Heart left ventricle (tissue), 16 donors: ENCODE data around the gene LRRC46. TPM values are rescaled to one million over a fixed set of nuclear protein-coding genes. Genes with fewer than 3 reads are reported as not detected.

Source experiments
- ATAC-seq, 4 donors: fragments of 200-7000 bp; cut with Tn5 transposase; one replicate each; pipeline ENCODE4 v1.9.1; 2020 to 2022; ENCODE audit warnings: moderate library complexity in 4 of 4, mild to moderate bottlenecking in 3 of 4, moderate number of reproducible peaks in 1 of 4
- DNase-seq, 5 donors: peaks; one replicate each; pipeline ENCODE4 v3.0.0-alpha.2; 2020
- H3K27ac ChIP-seq, 12 donors: fragments of 200-600 bp; sonication (generic) in 4 of 12; one replicate each; pipeline versions ENCODE4 v1.5.0 to v1.8.0; 2016 to 2022; ENCODE audit warnings: mild to moderate bottlenecking in 2 of 12
- H3K27me3 ChIP-seq, 9 donors: fragments of 200-600 bp; sonication (generic) in 2 of 9; one replicate each; pipeline versions ENCODE4 v1.5.1 to v1.8.0; 2016 to 2022; ENCODE audit warnings: mild to moderate bottlenecking in 3 of 9
- H3K36me3 ChIP-seq, 9 donors: fragments of 200-600 bp; sonication (generic) in 2 of 9; one replicate each; pipeline versions ENCODE4 v1.5.0 to v1.8.0; 2018 to 2022; ENCODE audit warnings: mild to moderate bottlenecking in 2 of 9
- H3K4me1 ChIP-seq, 12 donors: fragments of 200-600 bp; sonication (generic) in 4 of 12; one replicate each; pipeline versions ENCODE4 v1.5.0 to v1.8.0; 2016 to 2022; ENCODE audit warnings: mild to moderate bottlenecking in 3 of 12
- H3K4me3 ChIP-seq, 12 donors: fragments of 200-600 bp; sonication (generic) in 4 of 12; one replicate each; pipeline versions ENCODE4 v1.5.0 to v1.8.0; 2017 to 2022; ENCODE audit warnings: mild to moderate bottlenecking in 9 of 12, moderate library complexity in 4 of 12
- H3K9me3 ChIP-seq, 12 donors: fragments of 200-600 bp; sonication (generic) in 4 of 12; one replicate each; pipeline versions ENCODE4 v1.5.0 to v1.8.0; 2016 to 2022; ENCODE audit warnings: mild to moderate bottlenecking in 1 of 12
- CTCF ChIP-seq, 12 donors: fragments of 200-600 bp; sonication (generic) in 4 of 12; IDR thresholded peaks; one replicate each; pipeline versions ENCODE4 v1.5.0 to v1.8.0; 2018 to 2022; ENCODE audit warnings: antibody characterized with exemption in 12 of 12, mild to moderate bottlenecking in 5 of 12
- POLR2A ChIP-seq, 2 donors: fragments of 450-650 bp; IDR thresholded peaks; one replicate each; pipeline ENCODE4 v1.6.1; 2017; ENCODE audit warnings: antibody characterized with exemption in 2 of 2, mild to moderate bottlenecking in 2 of 2, moderate library complexity in 2 of 2
- WGBS, 4 donors: extraction: QIAGEN DNeasy Blood & Tissue Kit in 2 of 4; methylation state at CpG; one replicate each; pipeline versions ENCODE4 v1.1.5 to v1.1.7; 2013 to 2018; 5-methylcytosine and 5-hydroxymethylcytosine counted together
- intact Hi-C, 10 donors: fragments of 100-400 bp; cut with DNase I; formaldehyde crosslinking; loops; one replicate each; pipeline versions ENCODE4 v1.11.1 to v1.14.2; 2022
- polyA plus RNA-seq, 2 donors: library from polyadenylated mRNA; stranded (reverse); fragments of 200-250 nt; gene quantifications; one replicate each; pipeline ENCODE4 v1.2.3, GENCODE V29; 2013
- total RNA-seq, 9 donors: library from RNA; depleted of rRNA in 2 of 9; stranded (reverse); fragments of >200 nt in 2 of 9; fragmentation: NEBNext Ultra II Directional in 3 of 9; extraction: Animal tissue kit (Norgen Biotek cat#: 25700) in 3 of 9; gene quantifications; one replicate each; pipeline versions ENCODE4 v1.1.0 to v1.2.4, GENCODE V29; 2016 to 2023
- donor health status: ischemic (EF 13 %, LVEDD 7.1; RV severe dilation, severe dysfunction).
- donor health status: healthy with polysubstance abuse.
- donor health status: DM: no; HTN: yes; CAD: no.
- donor health status: DM: no; HTN: no; CAD: no.
- donor health status: ischemic (EF 25% LVEDD 6.9; RV normal size, moderate dysfunction).
- donor health status: ischemic (EF 25% LVEDD 5.7; RV mildly dilated, moderate dysfunction).
- donor health status: healthy.
- donor health status: DM: yes; HTN: yes; CAD: no.
- donor health status: ischemic (EF 35%, LVEDD 5.7; RV mildly dilated, moderate dysfunction).
- donor health status: nonischemic (EF 11% LVEDD 7.7; RV severe dilation, severe dysfunction).
- donor health status: DM: yes; HTN: yes; CAD: no.
- donor health status: PGD.
- donor health status: ischemic (EF 29% LVEDD 5.4; RV normal size, mild dysfunction).
- donor health status: nonischemic (EF 23%, LVEDD 6.1; RV moderate dilation, normal function).

Gene LRRC46
- total and polyA plus RNA-seq, 11 donors = 0.17 to 0.44 (median 0.32) TPM; not detected in 2

GRCh38 chr17:47840001-47840741 lies 8.7 kb downstream of the LRRC46 start:
- peaks cover 0 to 17% (median under 1%) of the 10 kb centered on the region in 9 donors for H3K27me3 ChIP-seq
- H3K4me3 ChIP-seq = peak overlapping the region; percentile 57 to 96 (median 90)
- TF ChIP-seq CTCF (IDR thresholded peaks at IDR 0.05) = no peak
- no peak for TF ChIP-seq POLR2A (IDR thresholded peaks at IDR 0.05)
- intact Hi-C loops = loop anchor here (2.0 to 10.0 kb wide), 11 partner anchors 51 to 182 kb away; partner anchors contain the start of genes CDK5RAP3 (in 6 of the 10) and PNPO (in 2 of the 10)
- no peaks in the 10 kb centered on the region for H3K9me3 ChIP-seq
- peak overlapping the region in 11 of 12 donors; percentile 55 to 84 (median 75) for H3K27ac ChIP-seq
- DNase-seq (peak in 1 of 5 donors; percentile 37), ATAC-seq (no peak)
- H3K4me1 ChIP-seq = peaks cover 4 to 32% (median 19%) of the 10 kb centered on the region in 12 donors
- peaks cover 0 to 37% (median 22%) of the 10 kb centered on the region in 9 donors for H3K36me3 ChIP-seq
- 47 to 53% (median 51%) methylated on average over 15 to 17 of the region's 17 CpGs for WGBS, 4 donors

GRCh38 chr17:47840742-47841487 lies 9.4 kb downstream of the LRRC46 start, which contains the start of gene SCRN2:
Gene SCRN2 (minus strand): TSS chr17:47841273. CDS start chr17:47840843, 430 bp downstream.
- intact Hi-C loops = loop anchor here (1.0 to 10.0 kb wide), 16 partner anchors 49 to 181 kb away; partner anchors contain the start of genes CDK5RAP3 (in 7 of the 10) and PNPO (in 2 of the 10)
- Histone ChIP-seq H3K4me1 (peaks cover 4 to 28% (median 19%) of the 10 kb centered on the region in 12 donors), H3K27me3 (peaks cover 0 to 24% (median 8%) of the 10 kb centered on the region in 9 donors), H3K9me3 (no peaks in the 10 kb centered on the region), H3K36me3 (peaks cover 0 to 32% (median 18%) of the 10 kb centered on the region in 9 donors), H3K4me3 (peak within 1 kb of the TSS; percentile 57 to 96 (median 90)), H3K27ac (peak within 1 kb of the TSS in 11 of 12 donors; percentile 55 to 84 (median 75))
- ATAC-seq (peak; percentile 81 to 95 (median 92)), DNase-seq (peak; percentile 89 to 96 (median 91))
- TF ChIP-seq CTCF (IDR thresholded peaks at IDR 0.05) = peak; percentile 93 to 99 (median 98)
- TF ChIP-seq POLR2A (IDR thresholded peaks at IDR 0.05) = no peak
- 0 to 1% (median 0%) methylated on average over 38 to 55 of the region's 55 CpGs for WGBS, 4 donors

GRCh38 chr17:47841488-47842291 lies 10.2 kb downstream of the LRRC46 start:
- peak overlapping the region in 10 of 12 donors; percentile 61 to 96 (median 90) for H3K4me3 ChIP-seq
- peaks cover 3 to 32% (median 11%) of the 10 kb centered on the region in 9 donors for H3K27me3 ChIP-seq
- no peaks in the 10 kb centered on the region for H3K9me3 ChIP-seq
- H3K36me3 ChIP-seq = peaks cover 0 to 25% (median 16%) of the 10 kb centered on the region in 9 donors
- TF ChIP-seq CTCF (IDR thresholded peaks at IDR 0.05) (peak in 3 of 12 donors; percentile 3 to 41 (median 17)), POLR2A (IDR thresholded peaks at IDR 0.05) (no peak)
- intact Hi-C loops = loop anchor here (1.0 to 10.0 kb wide), 16 partner anchors 49 to 181 kb away; partner anchors contain the start of genes CDK5RAP3 (in 8 of the 10) and PNPO (in 2 of the 10)
- peak overlapping the region in 9 of 12 donors; percentile 55 to 84 (median 75) for H3K27ac ChIP-seq
- WGBS, 4 donors = 63 to 68% (median 65%) methylated on average over 16 of the region's 16 CpGs
- no peak for ATAC-seq
- H3K4me1 ChIP-seq = peaks cover 4 to 30% (median 19%) of the 10 kb centered on the region in 12 donors
- no peak for DNase-seq
